Heart left ventricle (tissue), 16 donors: ENCODE results near the gene ABTB2. TPM values are rescaled to one million over a fixed set of nuclear protein-coding genes. Genes with fewer than 3 reads are reported as not detected.

ENCODE experiments used
- ATAC-seq, 4 donors: fragments of 200-7000 bp; cut with Tn5 transposase; one replicate each; pipeline ENCODE4 v1.9.1; 2020 to 2022; ENCODE audit warnings: moderate library complexity in 4 of 4, mild to moderate bottlenecking in 3 of 4, moderate number of reproducible peaks in 1 of 4
- DNase-seq, 5 donors: peaks; one replicate each; pipeline ENCODE4 v3.0.0-alpha.2; 2020
- H3K27ac ChIP-seq, 12 donors: fragments of 200-600 bp; sonication (generic) in 4 of 12; one replicate each; pipeline versions ENCODE4 v1.5.0 to v1.8.0; 2016 to 2022; ENCODE audit warnings: mild to moderate bottlenecking in 2 of 12
- H3K27me3 ChIP-seq, 9 donors: fragments of 200-600 bp; sonication (generic) in 2 of 9; one replicate each; pipeline versions ENCODE4 v1.5.1 to v1.8.0; 2016 to 2022; ENCODE audit warnings: mild to moderate bottlenecking in 3 of 9
- H3K36me3 ChIP-seq, 9 donors: fragments of 200-600 bp; sonication (generic) in 2 of 9; one replicate each; pipeline versions ENCODE4 v1.5.0 to v1.8.0; 2018 to 2022; ENCODE audit warnings: mild to moderate bottlenecking in 2 of 9
- H3K4me1 ChIP-seq, 12 donors: fragments of 200-600 bp; sonication (generic) in 4 of 12; one replicate each; pipeline versions ENCODE4 v1.5.0 to v1.8.0; 2016 to 2022; ENCODE audit warnings: mild to moderate bottlenecking in 3 of 12
- H3K4me3 ChIP-seq, 12 donors: fragments of 200-600 bp; sonication (generic) in 4 of 12; one replicate each; pipeline versions ENCODE4 v1.5.0 to v1.8.0; 2017 to 2022; ENCODE audit warnings: mild to moderate bottlenecking in 9 of 12, moderate library complexity in 4 of 12
- H3K9me3 ChIP-seq, 12 donors: fragments of 200-600 bp; sonication (generic) in 4 of 12; one replicate each; pipeline versions ENCODE4 v1.5.0 to v1.8.0; 2016 to 2022; ENCODE audit warnings: mild to moderate bottlenecking in 1 of 12
- CTCF ChIP-seq, 12 donors: fragments of 200-600 bp; sonication (generic) in 4 of 12; IDR thresholded peaks; one replicate each; pipeline versions ENCODE4 v1.5.0 to v1.8.0; 2018 to 2022; ENCODE audit warnings: antibody characterized with exemption in 12 of 12, mild to moderate bottlenecking in 5 of 12
- POLR2A ChIP-seq, 2 donors: fragments of 450-650 bp; IDR thresholded peaks; one replicate each; pipeline ENCODE4 v1.6.1; 2017; ENCODE audit warnings: antibody characterized with exemption in 2 of 2, mild to moderate bottlenecking in 2 of 2, moderate library complexity in 2 of 2
- WGBS, 4 donors: extraction: QIAGEN DNeasy Blood & Tissue Kit in 2 of 4; methylation state at CpG; one replicate each; pipeline versions ENCODE4 v1.1.5 to v1.1.7; 2013 to 2018; 5-methylcytosine and 5-hydroxymethylcytosine counted together
- intact Hi-C, 10 donors: fragments of 100-400 bp; cut with DNase I; formaldehyde crosslinking; loops; one replicate each; pipeline versions ENCODE4 v1.11.1 to v1.14.2; 2022
- polyA plus RNA-seq, 2 donors: library from polyadenylated mRNA; stranded (reverse); fragments of 200-250 nt; gene quantifications; one replicate each; pipeline ENCODE4 v1.2.3, GENCODE V29; 2013
- total RNA-seq, 9 donors: library from RNA; depleted of rRNA in 2 of 9; stranded (reverse); fragments of >200 nt in 2 of 9; fragmentation: NEBNext Ultra II Directional in 3 of 9; extraction: Animal tissue kit (Norgen Biotek cat#: 25700) in 3 of 9; gene quantifications; one replicate each; pipeline versions ENCODE4 v1.1.0 to v1.2.4, GENCODE V29; 2016 to 2023
- donor health status: ischemic (EF 13 %, LVEDD 7.1; RV severe dilation, severe dysfunction).
- donor health status: healthy with polysubstance abuse.
- donor health status: DM: no; HTN: yes; CAD: no.
- donor health status: DM: no; HTN: no; CAD: no.
- donor health status: ischemic (EF 25% LVEDD 6.9; RV normal size, moderate dysfunction).
- donor health status: ischemic (EF 25% LVEDD 5.7; RV mildly dilated, moderate dysfunction).
- donor health status: healthy.
- donor health status: DM: yes; HTN: yes; CAD: no.
- donor health status: ischemic (EF 35%, LVEDD 5.7; RV mildly dilated, moderate dysfunction).
- donor health status: nonischemic (EF 11% LVEDD 7.7; RV severe dilation, severe dysfunction).
- donor health status: DM: yes; HTN: yes; CAD: no.
- donor health status: PGD.
- donor health status: ischemic (EF 29% LVEDD 5.4; RV normal size, mild dysfunction).
- donor health status: nonischemic (EF 23%, LVEDD 6.1; RV moderate dilation, normal function).

ABTB2 gene
- total and polyA plus RNA-seq, 11 donors, result 3.3 to 27.1 (median 12.5) TPM

- no peak for DNase-seq
- Histone ChIP-seq H3K27me3 (no peaks in the 10 kb centered on the region), H3K9me3 (no peaks in the 10 kb centered on the region), H3K36me3 (no peaks in the 10 kb centered on the region), H3K4me3 (no peak overlapping the region), H3K4me1 (peaks cover 0 to 44% (median 14%) of the 10 kb centered on the region in 12 donors), H3K27ac (peak overlapping the region in 1 of 12 donors; percentile 72)
- WGBS, 4 donors, result 91 to 92% (median 92%) methylated on average over 2 of the region's 2 CpGs
- intact Hi-C loops, result loop anchor here in 3 of 10 donors (10.0 kb wide), 1 partner anchor 100 kb away; the partner anchor contains the start of gene ABTB2 (in 3 of the 3)
- no peak for ATAC-seq
- TF ChIP-seq CTCF (IDR thresholded peaks at IDR 0.05), result no peak
- TF ChIP-seq POLR2A (IDR thresholded peaks at IDR 0.05), result no peak
These were observed 102.7 kb downstream of the ABTB2 start for GRCh38 chr11:34255101-34255500.

GRCh38 chr11:34254011-34254410 is 103.8 kb downstream of the ABTB2 start:
- ATAC-seq (no peak), DNase-seq (no peak)
- H3K4me3 ChIP-seq, result no peak overlapping the region
- H3K27me3 ChIP-seq, result no peaks in the 10 kb centered on the region
- intact Hi-C loops, result loop anchor here in 4 of 10 donors (5.0 to 10.0 kb wide), 2 partner anchors 101 to 103 kb away; partner anchors contain the start of gene ABTB2 (in 4 of the 4)
- no peaks in the 10 kb centered on the region for H3K36me3 ChIP-seq
- no peak overlapping the region for H3K27ac ChIP-seq
- TF ChIP-seq CTCF (IDR thresholded peaks at IDR 0.05), result no peak
- TF ChIP-seq POLR2A (IDR thresholded peaks at IDR 0.05), result no peak
- no peaks in the 10 kb centered on the region for H3K9me3 ChIP-seq
- WGBS, 4 donors, result 77 to 82% (median 80%) methylated on average over 4 of the region's 4 CpGs
- peaks cover 0 to 41% (median 14%) of the 10 kb centered on the region in 12 donors for H3K4me1 ChIP-seq

- intact Hi-C loops, result loop anchor here in 4 of 10 donors (5.0 to 10.0 kb wide), 2 partner anchors 102 to 105 kb away; partner anchors contain the start of gene ABTB2 (in 4 of the 4)
- ATAC-seq, result no peak
- peaks cover 0 to 39% (median 14%) of the 10 kb centered on the region in 12 donors for H3K4me1 ChIP-seq
These were observed 105.2 kb downstream of the ABTB2 start for GRCh38 chr11:34252651-34253050.

GRCh38 chr11:34252015-34252414 is 105.8 kb downstream of the ABTB2 start:
- H3K36me3 ChIP-seq, result no peaks in the 10 kb centered on the region
- intact Hi-C loops, result loop anchor here in 4 of 10 donors (5.0 to 10.0 kb wide), 2 partner anchors 103 to 105 kb away; partner anchors contain the start of gene ABTB2 (in 4 of the 4)
- H3K27me3 ChIP-seq, result no peaks in the 10 kb centered on the region
- H3K9me3 ChIP-seq, result no peaks in the 10 kb centered on the region
- H3K27ac ChIP-seq, result peak overlapping the region in 5 of 12 donors; percentile 1 to 72 (median 59)
- ATAC-seq (no peak), DNase-seq (no peak)
- H3K4me1 ChIP-seq, result peaks cover 0 to 35% (median 14%) of the 10 kb centered on the region in 12 donors
- 63 to 77% (median 70%) methylated on average over 7 of the region's 7 CpGs for WGBS, 4 donors
- TF ChIP-seq POLR2A (IDR thresholded peaks at IDR 0.05) (no peak), CTCF (IDR thresholded peaks at IDR 0.05) (no peak)
- H3K4me3 ChIP-seq, result no peak overlapping the region

More at GRCh38 chr11:34252651-34253050, 105.2 kb downstream of the ABTB2 start:
- WGBS, 4 donors, result 75 to 95% (median 81%) methylated on average over 3 of the region's 3 CpGs
- no peak overlapping the region for H3K4me3 ChIP-seq
- H3K27me3 ChIP-seq, result no peaks in the 10 kb centered on the region
- no peaks in the 10 kb centered on the region for H3K9me3 ChIP-seq
- no peak for TF ChIP-seq POLR2A (IDR thresholded peaks at IDR 0.05)
- TF ChIP-seq CTCF (IDR thresholded peaks at IDR 0.05), result no peak
- no peak overlapping the region for H3K27ac ChIP-seq
- DNase-seq, result no peak
- H3K36me3 ChIP-seq, result no peaks in the 10 kb centered on the region
